HepG2 (cell line): ENCODE measurements around the gene RPS6KL1. TPM values are rescaled to one million over a fixed set of nuclear protein-coding genes. Genes with fewer than 3 reads are reported as not detected.

ENCODE experiments used
- GTF3A ChIP-seq: sonication (generic); formaldehyde crosslinking; conservative IDR thresholded peaks from 2 replicates; pipeline ENCODE4 v1.4.0; 2020; ENCODE audit warnings: mild to moderate bottlenecking, missing genetic modification reagents
- MAFF ChIP-seq: IDR thresholded peaks from 2 replicates; pipeline ENCODE4 v1.6.1; 2011; ENCODE audit warnings: low read depth, low read length, improper control_type of control experiment
- MAFK ChIP-seq, 2 experiments: IDR thresholded peaks in 1 of 2; conservative IDR thresholded peaks in 1 of 2; 2 replicates each; pipeline ENCODE4 v1.6.1; 2011; ENCODE audit warnings: improper control_type of control experiment in 2 of 2, low read length in 2 of 2
- MATR3 ChIP-seq: sonication (generic); formaldehyde crosslinking; IDR thresholded peaks from 2 replicates; pipeline ENCODE4 v1.4.0; 2020; ENCODE audit warnings: missing genetic modification reagents
- MXI1 ChIP-seq: IDR thresholded peaks from 3 replicates; pipeline ENCODE4 v1.6.1; 2012; ENCODE audit warnings: low read depth, low read length, inconsistent platforms, borderline replicate concordance
- REPIN1 ChIP-seq: sonication (generic); formaldehyde crosslinking; IDR thresholded peaks from 2 replicates; pipeline ENCODE4 v1.8.0; 2022; ENCODE audit warnings: missing genetic modification reagents, low read depth, mild to moderate bottlenecking, borderline replicate concordance
- RORA ChIP-seq: sonication (generic); formaldehyde crosslinking; IDR thresholded peaks from 2 replicates; pipeline ENCODE4 v1.5.0; 2020; ENCODE audit warnings: mild to moderate bottlenecking, missing genetic modification reagents, moderate library complexity
- SIN3B ChIP-seq: fragments of 150-350 bp; IDR thresholded peaks from 2 replicates; pipeline ENCODE4 v1.6.1; 2014; ENCODE audit warnings: low read length
- THRA ChIP-seq: sonication (generic); formaldehyde crosslinking; IDR thresholded peaks from 2 replicates; pipeline ENCODE4 v1.4.0; 2020; ENCODE audit warnings: missing genetic modification reagents, borderline replicate concordance
- ZNF10 ChIP-seq: sonication (generic); formaldehyde crosslinking; IDR thresholded peaks from 2 replicates; pipeline ENCODE4 v1.4.0; 2020; ENCODE audit warnings: mild to moderate bottlenecking, low read depth, missing genetic modification reagents, borderline replicate concordance
- ZNF274 ChIP-seq: sonication (generic); formaldehyde crosslinking; IDR thresholded peaks from 2 replicates; pipeline ENCODE4 v1.5.1; 2020; ENCODE audit warnings: mild to moderate bottlenecking, missing genetic modification reagents
- ZNF282 ChIP-seq: fragments of 450-650 bp; IDR thresholded peaks from 2 replicates; pipeline ENCODE4 v1.6.1; 2018; ENCODE audit not compliant: partially characterized antibody
- ZNF552 ChIP-seq: sonication (generic); formaldehyde crosslinking; IDR thresholded peaks from 2 replicates; pipeline ENCODE4 v1.9.0; 2022; ENCODE audit warnings: missing genetic modification reagents, mild to moderate bottlenecking, borderline replicate concordance
- ZNF83 ChIP-seq: sonication (generic); formaldehyde crosslinking; IDR thresholded peaks from 2 replicates; pipeline ENCODE4 v1.4.0; 2020; ENCODE audit warnings: missing genetic modification reagents, mild to moderate bottlenecking, borderline replicate concordance
- ZSCAN20 ChIP-seq: sonication (generic); formaldehyde crosslinking; IDR thresholded peaks from 2 replicates; pipeline ENCODE4 v1.4.0; 2020; ENCODE audit warnings: missing genetic modification reagents, mild to moderate bottlenecking, borderline replicate concordance
- ZSCAN25 ChIP-seq: sonication (generic); formaldehyde crosslinking; IDR thresholded peaks from 2 replicates; pipeline ENCODE4 v1.8.0; 2022; ENCODE audit warnings: mild to moderate bottlenecking, missing genetic modification reagents
- polyA plus RNA-seq, 8 experiments: library from polyadenylated mRNA; depleted of rRNA in 3 of 8; stranded (reverse) in 7 of 8; unstranded in 1 of 8; fragments of >200 nt; fragmentation: Illumina TruSeq in 4 of 8; extraction: Trizol in 4 of 8; gene quantifications; 2 replicates each; pipeline versions ENCODE4 v1.2.1 to v1.2.3, GENCODE V29; 2011 to 2016; ENCODE audit warnings: low read depth in 4 of 8, missing spikeins in 1 of 8, mixed read lengths in 1 of 8; ENCODE audit not compliant: insufficient read depth in 1 of 8
- total RNA-seq, 5 experiments: library from RNA; depleted of rRNA; stranded (reverse); fragments of >200 nt; fragmentation: Illumina TruSeq; extraction: Trizol; gene quantifications; 2 replicates each; pipeline ENCODE4 v1.2.3, GENCODE V29; 2016; ENCODE audit warnings: low read depth in 1 of 5
- TF ChIP-seq, protein P1 (sequence below), 2 experiments: sonication (generic) in 1 of 2; formaldehyde crosslinking in 1 of 2; IDR thresholded peaks; 2 replicates each; pipeline versions ENCODE4 v1.6.1 to v1.9.0; 2014 to 2022; ENCODE audit warnings: antibody characterized with exemption in 1 of 2, borderline replicate concordance in 1 of 2, inconsistent platforms in 1 of 2, low read depth in 1 of 2, missing genetic modification reagents in 1 of 2
- TF ChIP-seq, protein P2 (sequence below): sonication (generic); formaldehyde crosslinking; IDR thresholded peaks from 2 replicates; pipeline ENCODE4; 2020; ENCODE audit warnings: missing genetic modification reagents, mild to moderate bottlenecking, borderline replicate concordance

RPS6KL1 gene
- total and polyA plus RNA-seq, 2 of the 13 experiments (the other 11 are each of a cell fraction or from before 2014, with no cell fraction given) = 6.5 to 11.5 TPM

- TF ChIP-seq GTF3A (CRISPR knock-in tag) (0 out of 2 replicates have a peak, but pooled peaks have one; percentile 41), ZNF274 (CRISPR knock-in tag) (no peak), ZNF10 (CRISPR knock-in tag) (0 out of 2 replicates have a peak, but pooled peaks have one; percentile 35), ZNF552 (no peak), ZSCAN20 (CRISPR knock-in tag) (peak; percentile 58; the same call in 1 of the 2 replicates), MXI1 (peak; percentile 44; the same call in 1 of the 3 replicates), ZNF282 (no peak), REPIN1 (CRISPR knock-in tag) (no peak), MAFK (conservative IDR thresholded peaks at IDR 0.05 in 1 of 2, IDR thresholded peaks at IDR 0.05 in 1 of 2; ENCODE audit: low read length in 2 of 2) (no peak), ZNF83 (CRISPR knock-in tag) (peak; percentile 75; the same call in 1 of the 2 replicates), ZSCAN25 (no peak), MAFF (no peak), SIN3B (no peak), THRA (CRISPR knock-in tag) (no peak), MATR3 (CRISPR knock-in tag) (no peak), RORA (no peak)
- TF ChIP-seq, protein P1, sequence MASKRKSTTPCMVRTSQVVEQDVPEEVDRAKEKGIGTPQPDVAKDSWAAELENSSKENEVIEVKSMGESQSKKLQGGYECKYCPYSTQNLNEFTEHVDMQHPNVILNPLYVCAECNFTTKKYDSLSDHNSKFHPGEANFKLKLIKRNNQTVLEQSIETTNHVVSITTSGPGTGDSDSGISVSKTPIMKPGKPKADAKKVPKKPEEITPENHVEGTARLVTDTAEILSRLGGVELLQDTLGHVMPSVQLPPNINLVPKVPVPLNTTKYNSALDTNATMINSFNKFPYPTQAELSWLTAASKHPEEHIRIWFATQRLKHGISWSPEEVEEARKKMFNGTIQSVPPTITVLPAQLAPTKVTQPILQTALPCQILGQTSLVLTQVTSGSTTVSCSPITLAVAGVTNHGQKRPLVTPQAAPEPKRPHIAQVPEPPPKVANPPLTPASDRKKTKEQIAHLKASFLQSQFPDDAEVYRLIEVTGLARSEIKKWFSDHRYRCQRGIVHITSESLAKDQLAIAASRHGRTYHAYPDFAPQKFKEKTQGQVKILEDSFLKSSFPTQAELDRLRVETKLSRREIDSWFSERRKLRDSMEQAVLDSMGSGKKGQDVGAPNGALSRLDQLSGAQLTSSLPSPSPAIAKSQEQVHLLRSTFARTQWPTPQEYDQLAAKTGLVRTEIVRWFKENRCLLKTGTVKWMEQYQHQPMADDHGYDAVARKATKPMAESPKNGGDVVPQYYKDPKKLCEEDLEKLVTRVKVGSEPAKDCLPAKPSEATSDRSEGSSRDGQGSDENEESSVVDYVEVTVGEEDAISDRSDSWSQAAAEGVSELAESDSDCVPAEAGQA (IDR thresholded peaks at IDR 0.05; ENCODE audit: low read depth) = no peak
- TF ChIP-seq, protein P1 (CRISPR knock-in tag; IDR thresholded peaks at IDR 0.05; ENCODE audit: borderline replicate concordance) = no peak
- TF ChIP-seq, protein P2, sequence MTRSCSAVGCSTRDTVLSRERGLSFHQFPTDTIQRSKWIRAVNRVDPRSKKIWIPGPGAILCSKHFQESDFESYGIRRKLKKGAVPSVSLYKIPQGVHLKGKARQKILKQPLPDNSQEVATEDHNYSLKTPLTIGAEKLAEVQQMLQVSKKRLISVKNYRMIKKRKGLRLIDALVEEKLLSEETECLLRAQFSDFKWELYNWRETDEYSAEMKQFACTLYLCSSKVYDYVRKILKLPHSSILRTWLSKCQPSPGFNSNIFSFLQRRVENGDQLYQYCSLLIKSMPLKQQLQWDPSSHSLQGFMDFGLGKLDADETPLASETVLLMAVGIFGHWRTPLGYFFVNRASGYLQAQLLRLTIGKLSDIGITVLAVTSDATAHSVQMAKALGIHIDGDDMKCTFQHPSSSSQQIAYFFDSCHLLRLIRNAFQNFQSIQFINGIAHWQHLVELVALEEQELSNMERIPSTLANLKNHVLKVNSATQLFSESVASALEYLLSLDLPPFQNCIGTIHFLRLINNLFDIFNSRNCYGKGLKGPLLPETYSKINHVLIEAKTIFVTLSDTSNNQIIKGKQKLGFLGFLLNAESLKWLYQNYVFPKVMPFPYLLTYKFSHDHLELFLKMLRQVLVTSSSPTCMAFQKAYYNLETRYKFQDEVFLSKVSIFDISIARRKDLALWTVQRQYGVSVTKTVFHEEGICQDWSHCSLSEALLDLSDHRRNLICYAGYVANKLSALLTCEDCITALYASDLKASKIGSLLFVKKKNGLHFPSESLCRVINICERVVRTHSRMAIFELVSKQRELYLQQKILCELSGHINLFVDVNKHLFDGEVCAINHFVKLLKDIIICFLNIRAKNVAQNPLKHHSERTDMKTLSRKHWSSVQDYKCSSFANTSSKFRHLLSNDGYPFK (CRISPR knock-in tag) = no peak
Observed at GRCh38 chr14:74945261-74945851, 22.3 kb upstream of the RPS6KL1 start (continued).
